ENCODE measurements around the gene TMEM125.
A peak's percentile ranks its signal among the peaks of the same experiment; 100 is the strongest.

Gene TMEM125

GRCh38 chr1:43267291-43267805 is 2.4 kb upstream of the TMEM125 start:
- Histone ChIP-seq H3K4me3 (ENCODE audit: low read length) (no peak overlapping the region), H3K9me2 (replicated peaks; ENCODE audit: control insufficient read depth, low read length) (no peaks in the 10 kb centered on the region), H3K4me2 (ENCODE audit: low read length) (no peak overlapping the region), H3K9me3 (ENCODE audit: control insufficient read depth, insufficient read depth, low read length) (peaks cover 5% of the 10 kb centered on the region; the same call in 1 of the 2 replicates), H4K20me1 (ENCODE audit: control insufficient read depth, insufficient read depth, low read depth, low read length) (no peaks in the 10 kb centered on the region), H3K36me3 (ENCODE audit: control insufficient read depth, low read length) (no peaks in the 10 kb centered on the region), H3K27me3 (ENCODE audit: control insufficient read depth, low read length) (no peaks in the 10 kb centered on the region), H3K79me2 (ENCODE audit: control insufficient read depth, low read length) (no peaks in the 10 kb centered on the region), H3F3A (ENCODE audit: control insufficient read depth, insufficient read depth) (no peaks in the 10 kb centered on the region), H3K27ac (ENCODE audit: low read depth, low read length) (no peak overlapping the region), H3K4me1 (ENCODE audit: control insufficient read depth, low read length) (no peaks in the 10 kb centered on the region)
- TF ChIP-seq CTCF (IDR thresholded peaks at IDR 0.05; ENCODE audit: low read depth, low read length, poor library complexity, severe bottlenecking) (no peak), EZH2phosphoT487 (IDR thresholded peaks at IDR 0.05; ENCODE audit: borderline replicate concordance, low read length) (no peak)

- H3K27me3 ChIP-seq (ENCODE audit: control insufficient read depth, low read length): no peaks in the 10 kb centered on the region
- H3K9me2 ChIP-seq (replicated peaks; ENCODE audit: control insufficient read depth, low read length): no peaks in the 10 kb centered on the region
- TF ChIP-seq EZH2phosphoT487 (IDR thresholded peaks at IDR 0.05; ENCODE audit: borderline replicate concordance, low read length) (no peak), CTCF (IDR thresholded peaks at IDR 0.05; ENCODE audit: low read depth, low read length, poor library complexity, severe bottlenecking) (no peak)
- H3K36me3 ChIP-seq (ENCODE audit: control insufficient read depth, low read length): no peaks in the 10 kb centered on the region
- H3K79me2 ChIP-seq (ENCODE audit: control insufficient read depth, low read length): no peaks in the 10 kb centered on the region
- no peak overlapping the region for H3K4me3 ChIP-seq (ENCODE audit: low read length)
- H3K27ac ChIP-seq (ENCODE audit: low read depth, low read length): no peak overlapping the region
- no peaks in the 10 kb centered on the region for H3K4me1 ChIP-seq (ENCODE audit: control insufficient read depth, low read length)
- no peaks in the 10 kb centered on the region for H4K20me1 ChIP-seq (ENCODE audit: control insufficient read depth, insufficient read depth, low read depth, low read length)
- no peak overlapping the region for H3K4me2 ChIP-seq (ENCODE audit: low read length)
- H3F3A ChIP-seq (ENCODE audit: control insufficient read depth, insufficient read depth): no peaks in the 10 kb centered on the region
- peaks cover 5% of the 10 kb centered on the region; the same call in 1 of the 2 replicates for H3K9me3 ChIP-seq (ENCODE audit: control insufficient read depth, insufficient read depth, low read length)
Observed at GRCh38 chr1:43267818-43268425, 1.9 kb upstream of the TMEM125 start.

- no peaks in the 10 kb centered on the region for H3K36me3 ChIP-seq (ENCODE audit: control insufficient read depth, low read length)
- no peaks in the 10 kb centered on the region for H3K27me3 ChIP-seq (ENCODE audit: control insufficient read depth, low read length)
- H3K4me2 ChIP-seq (ENCODE audit: low read length): peak overlapping the region; percentile 27; the same call in 1 of the 2 replicates
- H3K9me2 ChIP-seq (replicated peaks; ENCODE audit: control insufficient read depth, low read length): no peaks in the 10 kb centered on the region
- H3K9me3 ChIP-seq (ENCODE audit: control insufficient read depth, insufficient read depth, low read length): no peaks in the 10 kb centered on the region
- H3K4me3 ChIP-seq (ENCODE audit: low read length): no peak overlapping the region
- TF ChIP-seq EZH2phosphoT487 (IDR thresholded peaks at IDR 0.05; ENCODE audit: borderline replicate concordance, low read length): no peak
- TF ChIP-seq CTCF (IDR thresholded peaks at IDR 0.05; ENCODE audit: low read depth, low read length, poor library complexity, severe bottlenecking): no peak
- peaks cover 7% of the 10 kb centered on the region for H3K4me1 ChIP-seq (ENCODE audit: control insufficient read depth, low read length)
- H4K20me1 ChIP-seq (ENCODE audit: control insufficient read depth, insufficient read depth, low read depth, low read length): no peaks in the 10 kb centered on the region
- no peaks in the 10 kb centered on the region for H3F3A ChIP-seq (ENCODE audit: control insufficient read depth, insufficient read depth)
- no peaks in the 10 kb centered on the region for H3K79me2 ChIP-seq (ENCODE audit: control insufficient read depth, low read length)
- H3K27ac ChIP-seq (ENCODE audit: low read depth, low read length): no peak overlapping the region
Observed at GRCh38 chr1:43270421-43271095, 775 bp downstream of the TMEM125 start.
